ENCODE data around the gene SIK3. TPM values are rescaled to one million over a fixed set of nuclear protein-coding genes. Genes with fewer than 3 reads are reported as not detected.

SIK3 gene
- total and polyA plus RNA-seq, 2 donors (not counting 3 experiments of a cell fraction or from before 2014, with no cell fraction given), result 10.3 to 21.3 TPM

- DNase-seq (ENCODE audit: low read depth, low spot score), result peak; percentile 79
- TF ChIP-seq CTCF (IDR thresholded peaks at IDR 0.05; ENCODE audit: extremely low read depth in 1 of 2, insufficient read depth in 1 of 2, low read depth in 1 of 2, low read length in 2 of 2) (no peak), POLR2AphosphoS5 (IDR thresholded peaks at IDR 0.05; ENCODE audit: insufficient read depth, low read depth, low read length) (no peak), POLR2A (IDR thresholded peaks at IDR 0.05; ENCODE audit: low read depth, low read length) (no peak), MAX (IDR thresholded peaks at IDR 0.05; ENCODE audit: insufficient read depth, insufficient read length) (no peak), FOS (IDR thresholded peaks at IDR 0.05; ENCODE audit: borderline replicate concordance, insufficient read depth, low read length) (peak; percentile 49), JUN (IDR thresholded peaks at IDR 0.05; ENCODE audit: borderline replicate concordance, insufficient read depth, insufficient read length, low read depth) (no peak), MYC (IDR thresholded peaks at IDR 0.05; ENCODE audit: low read depth, low read length) (no peak), EZH2 (IDR thresholded peaks at IDR 0.05; ENCODE audit: borderline replicate concordance, low read depth, low read length, severe bottlenecking) (no peak), GATA2 (IDR thresholded peaks at IDR 0.05; ENCODE audit: insufficient read depth, insufficient read length, low read depth, low read length) (peak; percentile 34)
- Histone ChIP-seq H3K4me1 (ENCODE audit: control insufficient read depth, extremely low read depth, insufficient read depth, low read length) (peaks cover 26% of the 10 kb centered on the region), H3K4me3 (replicated peaks in 1 of 3; ENCODE audit: insufficient read depth in 1 of 3, low read depth in 1 of 3, low read length in 3 of 3) (no peak overlapping the region), H4K20me1 (replicated peaks; ENCODE audit: control insufficient read depth, extremely low read depth, insufficient read depth, low read length) (no peaks in the 10 kb centered on the region), H3K79me2 (ENCODE audit: control insufficient read depth, insufficient read depth, low read length) (no peaks in the 10 kb centered on the region), H3K9me3 (replicated peaks; ENCODE audit: control insufficient read depth, insufficient read depth, low read length) (no peaks in the 10 kb centered on the region), H3K4me2 (ENCODE audit: insufficient read depth, low read length) (peak overlapping the region; percentile 61), H3K36me3 (ENCODE audit: control insufficient read depth in 2 of 2, extremely low read depth in 1 of 2, insufficient read depth in 2 of 2, low read length in 2 of 2) (peaks cover 0 to 7% of the 10 kb centered on the region in 2 experiments), H3K27ac (ENCODE audit: insufficient read depth, low read depth, low read length) (peak overlapping the region; percentile 74), H3K27me3 (ENCODE audit: control insufficient read depth in 2 of 2, insufficient read depth in 2 of 2, low read length in 2 of 2) (no peaks in the 10 kb centered on the region), H3K9ac (replicated peaks; ENCODE audit: extremely low read depth, insufficient read depth, low read length) (no peak overlapping the region), H3K9me1 (replicated peaks; ENCODE audit: control insufficient read depth, extremely low read depth, insufficient read depth, low read length) (no peaks in the 10 kb centered on the region), H2AFZ (ENCODE audit: low read depth, low read length) (peak overlapping the region; percentile 34)
- FAIRE-seq, result peak; percentile 80
- intact Hi-C loops (cut with micrococcal nuclease) (no loop called here), dilution Hi-C loops (cut with MboI; ENCODE audit: extremely low pct_ligation_motif_present, low sequenced_read_pairs) (no loop called here)
- CTCF ChIA-PET, result interaction anchor here (0.5 to 3.9 kb wide), 7 partner anchors 9 to 443 kb away, joined by 3 to 27 read pairs (median 4); partner anchors contain the start of gene APOA5
- no TSS peak for BruUV-seq (replicated peaks)
- POLR2A ChIA-PET, result no interaction called here
Observed at GRCh38 chr11:116853461-116854073, 244.7 kb downstream of the SIK3 start.

Measured in endothelial cell of umbilical vein (primary cell).